GM12874 (cell line): ENCODE data around the gene KBTBD2.

Source experiments
- TF ChIP-seq, protein P1 (sequence below): IDR thresholded peaks from 2 replicates; pipeline ENCODE4 v1.5.1; 2011; ENCODE audit warnings: low read depth, mild to moderate bottlenecking, control low read depth, low read length, moderate library complexity; ENCODE audit not compliant: insufficient read depth

The KBTBD2 gene

DNA sequence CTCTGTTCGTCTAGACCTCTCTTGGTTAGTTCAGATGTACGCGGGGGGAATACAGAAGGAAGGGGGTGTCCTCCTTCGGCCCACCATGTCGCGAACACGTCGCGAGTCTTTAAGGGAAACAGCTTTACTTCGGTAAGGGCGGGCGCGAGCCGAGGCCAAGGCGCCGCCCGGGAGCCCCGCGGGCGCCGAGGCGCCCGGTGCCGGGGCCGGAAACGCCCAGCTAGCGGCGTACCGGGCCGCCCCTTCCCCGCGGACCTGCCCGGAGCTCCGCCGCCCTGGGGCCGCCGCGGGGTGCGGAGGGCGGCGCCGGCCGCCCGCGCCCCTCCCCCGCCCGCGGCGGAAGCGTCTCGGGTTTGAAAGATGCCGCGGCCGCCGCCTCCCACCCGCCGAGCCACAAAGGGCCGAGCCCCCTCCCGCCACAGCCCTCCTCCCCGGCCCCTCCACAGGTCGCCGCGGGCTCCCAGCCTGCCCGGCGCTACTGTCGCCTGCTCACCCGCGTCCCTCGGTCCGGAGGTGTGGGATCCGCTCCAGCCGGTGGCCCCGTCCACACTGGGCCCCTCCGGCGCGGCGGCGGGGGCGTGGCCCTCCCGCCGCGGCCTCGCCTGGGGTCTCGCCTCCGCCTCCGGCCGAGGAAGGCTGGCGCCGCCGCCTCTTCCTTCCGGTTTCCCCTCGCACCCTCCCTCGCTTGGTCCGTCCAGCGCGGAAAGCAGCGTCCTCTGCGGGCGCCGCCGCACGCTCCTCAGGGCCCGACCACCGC, at the start of gene KBTBD2:
TSS of gene KBTBD2 (minus strand) at position 718 of the 757 bp plus-strand sequence. CDS start 12,156 bp downstream, outside the sequence.
- TF ChIP-seq, protein P1, sequence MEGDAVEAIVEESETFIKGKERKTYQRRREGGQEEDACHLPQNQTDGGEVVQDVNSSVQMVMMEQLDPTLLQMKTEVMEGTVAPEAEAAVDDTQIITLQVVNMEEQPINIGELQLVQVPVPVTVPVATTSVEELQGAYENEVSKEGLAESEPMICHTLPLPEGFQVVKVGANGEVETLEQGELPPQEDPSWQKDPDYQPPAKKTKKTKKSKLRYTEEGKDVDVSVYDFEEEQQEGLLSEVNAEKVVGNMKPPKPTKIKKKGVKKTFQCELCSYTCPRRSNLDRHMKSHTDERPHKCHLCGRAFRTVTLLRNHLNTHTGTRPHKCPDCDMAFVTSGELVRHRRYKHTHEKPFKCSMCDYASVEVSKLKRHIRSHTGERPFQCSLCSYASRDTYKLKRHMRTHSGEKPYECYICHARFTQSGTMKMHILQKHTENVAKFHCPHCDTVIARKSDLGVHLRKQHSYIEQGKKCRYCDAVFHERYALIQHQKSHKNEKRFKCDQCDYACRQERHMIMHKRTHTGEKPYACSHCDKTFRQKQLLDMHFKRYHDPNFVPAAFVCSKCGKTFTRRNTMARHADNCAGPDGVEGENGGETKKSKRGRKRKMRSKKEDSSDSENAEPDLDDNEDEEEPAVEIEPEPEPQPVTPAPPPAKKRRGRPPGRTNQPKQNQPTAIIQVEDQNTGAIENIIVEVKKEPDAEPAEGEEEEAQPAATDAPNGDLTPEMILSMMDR = no peak

DNA sequence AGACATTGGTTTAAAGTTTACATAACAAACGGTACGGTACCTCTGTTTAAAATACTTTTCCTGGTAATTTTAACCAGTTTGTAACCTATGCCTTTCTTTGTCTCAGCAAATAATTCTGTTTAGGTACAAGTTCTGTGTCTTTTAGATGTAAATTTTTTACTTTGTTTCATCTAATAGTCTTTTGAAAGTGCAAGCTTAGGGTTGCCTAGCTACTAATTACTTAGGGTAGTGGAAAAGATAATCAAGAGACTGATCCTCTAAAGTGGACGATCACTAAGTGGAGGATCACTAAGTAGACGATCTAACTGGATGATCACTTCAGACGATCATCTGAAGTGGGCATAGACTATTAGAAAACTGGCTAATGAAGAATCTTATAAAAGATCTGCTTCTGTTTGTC, 49.6 kb upstream of the KBTBD2 start:
- TF ChIP-seq, protein P1 = no peak

DNA sequence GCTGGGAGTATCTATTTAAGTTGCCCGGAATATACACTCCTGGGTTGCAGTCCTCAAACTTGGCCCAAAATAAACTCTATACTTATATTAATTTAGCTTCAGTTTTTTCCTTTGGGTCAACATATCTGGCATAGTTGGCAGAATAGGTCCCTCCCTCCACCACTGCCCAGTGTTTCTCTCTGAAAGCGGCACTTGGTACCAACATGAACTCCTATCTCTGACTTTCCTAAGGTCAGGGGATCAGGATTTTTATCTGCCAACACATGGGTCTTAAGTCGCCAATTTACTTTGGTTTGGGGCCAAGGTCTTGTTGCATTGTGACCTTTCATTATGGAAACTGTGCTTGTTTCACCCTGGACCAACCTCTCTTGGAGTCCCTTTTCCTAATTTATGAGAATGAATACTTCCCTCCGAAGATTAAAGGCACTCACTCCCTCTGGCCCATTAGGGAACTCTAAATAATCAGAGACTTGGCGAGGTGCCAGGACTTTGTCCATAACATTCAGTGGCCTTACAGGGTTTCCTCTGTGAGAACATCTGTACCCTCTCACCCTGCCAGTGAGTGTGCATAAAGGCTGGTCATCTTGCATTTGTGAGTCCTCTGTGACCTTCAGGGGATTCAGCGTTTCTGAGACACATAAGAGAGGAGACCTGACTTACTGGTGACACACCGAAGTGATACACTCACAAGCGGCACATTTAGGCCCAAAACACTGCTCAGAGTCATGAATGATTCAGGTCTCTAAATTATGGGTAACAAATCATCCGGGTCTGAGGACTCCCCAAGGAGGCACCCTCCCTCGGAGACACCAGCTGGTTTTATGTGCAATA, 46.0 kb upstream of the KBTBD2 start:
- TF ChIP-seq, protein P1 = no peak

DNA sequence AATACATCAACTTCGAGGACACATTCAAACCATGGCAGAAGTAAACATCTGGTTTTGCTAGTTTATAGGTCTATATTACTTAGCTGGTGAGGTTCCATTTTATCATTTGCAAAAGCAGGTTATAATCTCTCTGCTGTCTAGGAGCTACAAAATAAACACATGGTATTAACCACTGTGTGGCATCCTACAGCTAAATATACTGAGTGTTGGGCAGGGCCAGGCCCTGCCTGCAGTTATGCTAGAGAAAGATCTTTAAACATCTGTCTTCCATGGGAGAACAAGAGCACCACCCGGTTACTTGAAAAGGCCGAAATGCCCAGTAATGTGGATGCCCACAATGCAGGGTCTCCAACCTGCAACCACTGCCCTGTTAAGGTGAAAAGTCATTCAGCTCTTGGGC, 45.1 kb upstream of the KBTBD2 start:
- TF ChIP-seq, protein P1 = no peak

DNA sequence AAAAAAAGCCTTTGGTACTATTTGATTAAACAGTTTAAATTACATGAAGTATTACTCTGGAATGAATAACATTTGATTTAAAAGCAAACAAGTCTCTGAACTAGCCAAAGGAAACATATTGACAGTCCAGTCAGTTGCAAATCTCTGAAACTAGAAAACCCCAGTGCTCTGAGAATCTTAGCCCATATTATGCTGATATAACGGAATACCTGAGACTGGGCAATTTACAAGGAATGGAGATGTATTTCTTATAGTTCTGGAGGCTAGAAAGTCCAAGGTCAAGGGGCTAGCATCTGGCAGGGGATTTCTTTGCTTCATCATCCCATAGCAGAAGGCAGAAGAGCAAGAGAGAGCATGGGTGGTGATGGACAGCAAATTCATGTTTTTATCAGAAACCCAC, 44.0 kb upstream of the KBTBD2 start:
- TF ChIP-seq, protein P1 = no peak

DNA sequence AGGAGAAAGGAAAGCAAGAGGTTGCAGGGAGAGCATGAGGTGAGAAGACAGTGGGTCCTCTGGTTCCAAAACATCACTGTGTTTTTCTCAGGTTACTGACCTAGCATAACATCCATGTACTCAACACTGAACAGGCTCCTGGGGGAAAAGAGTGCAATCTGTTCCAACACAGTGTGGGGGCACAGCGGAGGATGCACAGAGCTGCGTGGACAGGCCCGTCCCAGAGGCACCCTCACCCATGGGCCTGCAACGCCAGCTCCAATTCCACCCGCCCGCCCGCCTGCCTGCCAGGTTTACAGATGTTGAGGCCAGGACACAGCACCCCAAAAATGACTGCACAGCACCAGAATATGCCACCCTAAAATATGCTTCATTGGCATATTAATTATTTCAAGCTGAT, 38.8 kb upstream of the KBTBD2 start:
- TF ChIP-seq, protein P1 = no peak

DNA sequence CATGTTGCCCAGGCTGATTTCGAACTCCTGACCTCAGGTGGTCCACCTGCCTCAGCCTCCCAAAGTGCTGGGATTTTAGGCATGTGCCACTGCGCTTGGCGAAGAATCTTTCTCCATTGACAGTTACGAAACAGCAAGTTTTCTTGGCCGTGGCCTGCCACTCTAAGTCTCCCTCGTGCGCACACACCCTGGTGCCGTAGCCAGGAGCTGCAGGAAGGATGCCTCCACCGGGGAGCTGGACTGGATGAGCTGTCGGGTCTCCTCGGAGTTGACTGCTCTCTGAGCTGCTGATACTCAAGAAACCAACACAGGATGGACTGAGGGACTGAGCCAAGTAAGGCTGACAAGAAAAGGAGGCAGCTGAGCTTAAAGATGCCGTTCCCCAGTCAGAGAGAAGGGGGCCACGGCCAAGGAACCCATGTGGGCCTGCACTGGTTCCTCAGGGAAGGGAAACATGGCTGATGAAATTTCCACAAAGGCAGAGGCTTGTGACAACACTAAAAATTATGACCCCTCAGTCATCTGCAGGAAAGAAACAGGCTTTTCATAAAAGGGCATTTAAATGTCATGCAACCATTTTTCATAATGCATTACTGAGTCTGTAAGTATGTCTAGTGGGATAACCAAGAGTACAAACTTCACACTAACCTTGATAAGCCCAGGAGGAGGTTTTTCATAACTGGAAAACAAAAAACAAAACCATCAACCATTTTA, 38.0 kb upstream of the KBTBD2 start:
- TF ChIP-seq, protein P1 = no peak
